HL-60 (cell line): ENCODE data around the gene LRFN2.

Experiments used
- DNase-seq, 2 experiments: peaks; one replicate each; pipeline ENCODE4 v3.0.0-alpha.2; 2010 to 2020; ENCODE audit warnings: low read depth in 1 of 2, low spot score in 1 of 2
- H3K27ac ChIP-seq: fragments of 250-450 bp; sonication (Bioruptor Pico); replicated peaks from 2 replicates; pipeline ENCODE4 v1.5.1; 2020; ENCODE audit warnings: mild to moderate bottlenecking, moderate library complexity
- H3K27me3 ChIP-seq: fragments of 250-450 bp; sonication (Bioruptor Pico); 2 replicates; pipeline ENCODE4 v1.5.1; 2021; ENCODE audit warnings: mild to moderate bottlenecking, moderate library complexity; ENCODE audit not compliant: insufficient read depth, poor library complexity, severe bottlenecking
- H3K4me3 ChIP-seq: replicated peaks from 2 replicates; pipeline ENCODE4 v1.5.1; 2011; ENCODE audit warnings: mild to moderate bottlenecking, control low read depth, low read length; ENCODE audit not compliant: insufficient read depth
- GABPA ChIP-seq: IDR thresholded peaks from 2 replicates; pipeline ENCODE4 v1.6.1; 2012; ENCODE audit warnings: low read depth
- POLR2AphosphoS5 ChIP-seq: IDR thresholded peaks from 2 replicates; pipeline ENCODE4 v1.6.1; 2012; ENCODE audit warnings: low read depth
- SPI1 ChIP-seq: IDR thresholded peaks from 2 replicates; pipeline ENCODE4 v1.6.1; 2012; ENCODE audit warnings: low read depth, mild to moderate bottlenecking, borderline replicate concordance
- TF ChIP-seq, protein P1 (sequence below): IDR thresholded peaks from 2 replicates; pipeline ENCODE4 v1.6.1; 2012; ENCODE audit warnings: low read depth; ENCODE audit not compliant: insufficient replicate concordance
- TF ChIP-seq, protein P2 (sequence below): IDR thresholded peaks from one replicate; pipeline ENCODE4 v1.5.1; 2011; ENCODE audit warnings: low read length, control low read depth, inconsistent platforms; ENCODE audit not compliant: insufficient read depth

The LRFN2 gene

GRCh38 chr6:40584741-40585140 is 2.4 kb downstream of the LRFN2 start:
- TF ChIP-seq, protein P1, sequence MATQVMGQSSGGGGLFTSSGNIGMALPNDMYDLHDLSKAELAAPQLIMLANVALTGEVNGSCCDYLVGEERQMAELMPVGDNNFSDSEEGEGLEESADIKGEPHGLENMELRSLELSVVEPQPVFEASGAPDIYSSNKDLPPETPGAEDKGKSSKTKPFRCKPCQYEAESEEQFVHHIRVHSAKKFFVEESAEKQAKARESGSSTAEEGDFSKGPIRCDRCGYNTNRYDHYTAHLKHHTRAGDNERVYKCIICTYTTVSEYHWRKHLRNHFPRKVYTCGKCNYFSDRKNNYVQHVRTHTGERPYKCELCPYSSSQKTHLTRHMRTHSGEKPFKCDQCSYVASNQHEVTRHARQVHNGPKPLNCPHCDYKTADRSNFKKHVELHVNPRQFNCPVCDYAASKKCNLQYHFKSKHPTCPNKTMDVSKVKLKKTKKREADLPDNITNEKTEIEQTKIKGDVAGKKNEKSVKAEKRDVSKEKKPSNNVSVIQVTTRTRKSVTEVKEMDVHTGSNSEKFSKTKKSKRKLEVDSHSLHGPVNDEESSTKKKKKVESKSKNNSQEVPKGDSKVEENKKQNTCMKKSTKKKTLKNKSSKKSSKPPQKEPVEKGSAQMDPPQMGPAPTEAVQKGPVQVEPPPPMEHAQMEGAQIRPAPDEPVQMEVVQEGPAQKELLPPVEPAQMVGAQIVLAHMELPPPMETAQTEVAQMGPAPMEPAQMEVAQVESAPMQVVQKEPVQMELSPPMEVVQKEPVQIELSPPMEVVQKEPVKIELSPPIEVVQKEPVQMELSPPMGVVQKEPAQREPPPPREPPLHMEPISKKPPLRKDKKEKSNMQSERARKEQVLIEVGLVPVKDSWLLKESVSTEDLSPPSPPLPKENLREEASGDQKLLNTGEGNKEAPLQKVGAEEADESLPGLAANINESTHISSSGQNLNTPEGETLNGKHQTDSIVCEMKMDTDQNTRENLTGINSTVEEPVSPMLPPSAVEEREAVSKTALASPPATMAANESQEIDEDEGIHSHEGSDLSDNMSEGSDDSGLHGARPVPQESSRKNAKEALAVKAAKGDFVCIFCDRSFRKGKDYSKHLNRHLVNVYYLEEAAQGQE = no peak
- no peak for TF ChIP-seq POLR2AphosphoS5
- no peak for TF ChIP-seq SPI1
- TF ChIP-seq GABPA = no peak
- TF ChIP-seq, protein P2, sequence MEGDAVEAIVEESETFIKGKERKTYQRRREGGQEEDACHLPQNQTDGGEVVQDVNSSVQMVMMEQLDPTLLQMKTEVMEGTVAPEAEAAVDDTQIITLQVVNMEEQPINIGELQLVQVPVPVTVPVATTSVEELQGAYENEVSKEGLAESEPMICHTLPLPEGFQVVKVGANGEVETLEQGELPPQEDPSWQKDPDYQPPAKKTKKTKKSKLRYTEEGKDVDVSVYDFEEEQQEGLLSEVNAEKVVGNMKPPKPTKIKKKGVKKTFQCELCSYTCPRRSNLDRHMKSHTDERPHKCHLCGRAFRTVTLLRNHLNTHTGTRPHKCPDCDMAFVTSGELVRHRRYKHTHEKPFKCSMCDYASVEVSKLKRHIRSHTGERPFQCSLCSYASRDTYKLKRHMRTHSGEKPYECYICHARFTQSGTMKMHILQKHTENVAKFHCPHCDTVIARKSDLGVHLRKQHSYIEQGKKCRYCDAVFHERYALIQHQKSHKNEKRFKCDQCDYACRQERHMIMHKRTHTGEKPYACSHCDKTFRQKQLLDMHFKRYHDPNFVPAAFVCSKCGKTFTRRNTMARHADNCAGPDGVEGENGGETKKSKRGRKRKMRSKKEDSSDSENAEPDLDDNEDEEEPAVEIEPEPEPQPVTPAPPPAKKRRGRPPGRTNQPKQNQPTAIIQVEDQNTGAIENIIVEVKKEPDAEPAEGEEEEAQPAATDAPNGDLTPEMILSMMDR = no peak
- Histone ChIP-seq H3K27me3 (peaks cover 13% of the 10 kb centered on the region), H3K4me3 (no peak overlapping the region), H3K27ac (no peak overlapping the region)
- no peak for DNase-seq

DNA sequence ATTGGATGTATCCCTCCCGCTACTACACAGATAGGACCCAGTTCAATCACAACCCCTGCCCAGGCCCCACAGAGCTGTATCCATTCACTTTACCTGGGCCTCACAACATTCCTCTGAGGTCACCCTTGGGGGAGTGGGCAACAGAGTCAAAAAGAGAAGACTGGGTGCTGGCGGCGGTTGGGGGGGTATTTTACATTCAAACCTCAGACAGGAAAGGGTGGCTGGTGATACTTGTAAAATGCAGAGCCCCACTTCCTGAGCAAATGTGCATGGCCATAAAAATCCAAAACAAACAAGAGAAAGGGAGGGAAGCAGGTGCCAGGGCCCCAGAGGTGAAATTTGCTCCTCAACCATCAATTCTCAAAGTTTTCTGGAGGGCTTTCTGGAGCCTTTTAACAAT is 3.5 kb downstream of the LRFN2 start:
- Histone ChIP-seq H3K27me3 (peaks cover 13% of the 10 kb centered on the region), H3K4me3 (no peak overlapping the region), H3K27ac (no peak overlapping the region)
- TF ChIP-seq SPI1 (no peak), GABPA (no peak), POLR2AphosphoS5 (no peak)
- TF ChIP-seq, protein P2 = no peak
- TF ChIP-seq, protein P1 = no peak
- DNase-seq = no peak

DNA sequence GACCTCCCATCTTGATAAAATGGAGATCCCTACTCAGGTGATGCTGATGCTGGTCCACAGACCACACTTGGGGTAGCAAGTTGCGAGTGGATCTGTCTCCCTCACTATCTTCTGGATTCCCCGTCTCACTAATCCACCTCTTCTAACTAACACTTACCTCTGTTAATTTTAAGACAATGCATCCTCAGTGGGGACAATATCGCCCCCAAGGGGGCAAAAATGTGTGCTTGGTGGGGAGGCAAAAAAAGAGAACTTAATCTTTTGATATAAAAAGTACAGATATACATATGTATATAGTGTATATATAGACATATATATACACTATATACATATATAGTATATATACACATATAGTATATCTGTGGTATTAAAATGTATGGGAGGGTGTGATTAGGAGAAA is 4.3 kb downstream of the LRFN2 start:
- Histone ChIP-seq H3K27me3 (peaks cover 13% of the 10 kb centered on the region), H3K4me3 (no peak overlapping the region), H3K27ac (no peak overlapping the region)
- no peak for DNase-seq
- TF ChIP-seq, protein P2 = no peak
- TF ChIP-seq POLR2AphosphoS5 = no peak
- TF ChIP-seq GABPA = no peak
- TF ChIP-seq SPI1 = no peak
- TF ChIP-seq, protein P1 = no peak
